K562 (cell line): ENCODE data around the gene CD84. TPM values are rescaled to one million over a fixed set of nuclear protein-coding genes. Genes with fewer than 3 reads are reported as not detected.

ENCODE experiments used
- ADNP ChIP-seq: fragments of 200-800 bp; sonication (Bioruptor generic); IDR thresholded peaks from 2 replicates; pipeline ENCODE4 v1.6.1; 2016; ENCODE audit warnings: missing genetic modification characterization, missing compliant biosample characterization
- ATF1 ChIP-seq, 2 experiments: fragments of 450-650 bp in 1 of 2; IDR thresholded peaks; 2 replicates each; pipeline ENCODE4 v1.6.1; 2016; ENCODE audit warnings: missing compliant biosample characterization in 1 of 2, missing genetic modification characterization in 1 of 2
- BRCA1 ChIP-seq, 2 experiments: fragments of 450-650 bp in 1 of 2; sonication (generic) in 1 of 2; formaldehyde crosslinking in 1 of 2; IDR thresholded peaks; 2 replicates each; pipeline versions ENCODE4 v1.5.0 to v1.6.1; 2017 to 2020; ENCODE audit warnings: mild to moderate bottlenecking in 1 of 2, missing genetic modification reagents in 1 of 2
- DDX20 ChIP-seq: fragments of 450-650 bp; IDR thresholded peaks from 2 replicates; pipeline ENCODE4 v1.6.1; 2016; ENCODE audit warnings: missing genetic modification characterization, low read depth, mild to moderate bottlenecking, missing compliant biosample characterization, moderate library complexity
- ERF ChIP-seq: fragments of 450-650 bp; formaldehyde crosslinking; IDR thresholded peaks from 2 replicates; pipeline ENCODE4 v1.4.0; 2020; ENCODE audit warnings: mild to moderate bottlenecking, mixed read lengths
- GATAD2B ChIP-seq: fragments of 450-650 bp; IDR thresholded peaks from 2 replicates; pipeline ENCODE4 v1.6.1; 2017; ENCODE audit warnings: mild to moderate bottlenecking, borderline replicate concordance
- HDAC3 ChIP-seq: fragments of 450-650 bp; IDR thresholded peaks from 2 replicates; pipeline ENCODE4 v1.6.1; 2018; ENCODE audit warnings: borderline replicate concordance, mild to moderate bottlenecking, moderate library complexity; ENCODE audit not compliant: partially characterized antibody
- HMGN3 ChIP-seq: IDR thresholded peaks from 2 replicates; pipeline ENCODE4 v1.6.1; 2011; ENCODE audit warnings: borderline replicate concordance, low read depth, mild to moderate bottlenecking, mixed read lengths, low read length; ENCODE audit not compliant: insufficient read length; ENCODE audit errors: extremely low read depth
- HOMEZ ChIP-seq: fragments of 250-450 bp; sonication (Bioruptor Pico); IDR thresholded peaks from 2 replicates; pipeline ENCODE4 v1.4.0; 2020; ENCODE audit warnings: mild to moderate bottlenecking, moderate library complexity
- MTA2 ChIP-seq: fragments of 450-650 bp; IDR thresholded peaks from 2 replicates; pipeline ENCODE4 v1.6.1; 2016; ENCODE audit warnings: low read depth
- MTF1 ChIP-seq: fragments of 250-450 bp; sonication (Bioruptor Pico); IDR thresholded peaks from 2 replicates; pipeline ENCODE4 v1.9.0; 2021; ENCODE audit warnings: moderate library complexity, mild to moderate bottlenecking, inconsistent platforms, borderline replicate concordance
- NCOA1 ChIP-seq: fragments of 450-650 bp; IDR thresholded peaks from 2 replicates; pipeline ENCODE4 v1.6.1; 2016; ENCODE audit warnings: low read depth
- NFE2L1 ChIP-seq: fragments of 450-650 bp; IDR thresholded peaks from 2 replicates; pipeline ENCODE4 v1.6.1; 2016; ENCODE audit warnings: missing genetic modification characterization, low read depth, mild to moderate bottlenecking, missing compliant biosample characterization, moderate library complexity, borderline replicate concordance
- PKNOX1 ChIP-seq: fragments of 450-650 bp; IDR thresholded peaks from 2 replicates; pipeline ENCODE4 v1.6.1; 2016
- PTBP1 ChIP-seq: fragments of 200-400 bp; formaldehyde crosslinking; IDR thresholded peaks from 2 replicates; pipeline ENCODE4 v1.6.1; 2017; ENCODE audit warnings: low read depth, low read length
- RBFOX2 ChIP-seq: fragments of 200-400 bp; formaldehyde crosslinking; IDR thresholded peaks from 2 replicates; pipeline ENCODE4 v1.6.1; 2017; ENCODE audit warnings: low read depth, mild to moderate bottlenecking, low read length, moderate library complexity
- SMARCB1 ChIP-seq: IDR thresholded peaks from 2 replicates; pipeline ENCODE4 v1.6.1; 2011; ENCODE audit warnings: improper control_type of control experiment, low read depth; ENCODE audit not compliant: insufficient read length
- TCFL5 ChIP-seq: fragments of 250-450 bp; sonication (Bioruptor Pico); conservative IDR thresholded peaks from 2 replicates; pipeline ENCODE4 v1.6.1; 2021; ENCODE audit warnings: mild to moderate bottlenecking, moderate library complexity, matching md5 sums
- TRIM28 ChIP-seq: fragments of 450-650 bp; IDR thresholded peaks from 2 replicates; pipeline ENCODE4 v1.6.1; 2017
- XRCC4 ChIP-seq: IDR thresholded peaks from one replicate; pipeline ENCODE4 v1.6.1; 2011; ENCODE audit not compliant: insufficient read depth, insufficient read length; ENCODE audit errors: extremely low read depth
- ZBED1 ChIP-seq: IDR thresholded peaks from 2 replicates; pipeline ENCODE4 v1.6.1; 2014
- ZNF174 ChIP-seq: fragments of 250-450 bp; sonication (Bioruptor Pico); IDR thresholded peaks from 2 replicates; pipeline ENCODE4 v1.4.0; 2020; ENCODE audit warnings: mild to moderate bottlenecking
- ZNF280B ChIP-seq: fragments of 250-450 bp; sonication (Bioruptor Pico); IDR thresholded peaks from 2 replicates; pipeline ENCODE4 v1.5.1; 2021; ENCODE audit warnings: mild to moderate bottlenecking
- ZNF311 ChIP-seq: fragments of 250-450 bp; sonication (Bioruptor Pico); IDR thresholded peaks from 2 replicates; pipeline ENCODE4 v1.4.0; 2020; ENCODE audit warnings: mild to moderate bottlenecking, moderate library complexity
- ZNF354B ChIP-seq: fragments of 250-450 bp; sonication (Bioruptor Pico); IDR thresholded peaks from 2 replicates; pipeline ENCODE4 v1.4.0; 2020
- polyA plus RNA-seq, 8 experiments: library from polyadenylated mRNA; depleted of rRNA in 4 of 8; stranded (reverse) in 5 of 8; unstranded in 3 of 8; fragments of >200 nt; fragmentation: Nextera tagmentation in 2 of 8; fragmentation: Illumina TruSeq in 1 of 8; extraction: Ambion mirVana in 2 of 8; extraction: Trizol in 1 of 8; gene quantifications; 2 replicates each; pipeline versions ENCODE4 v1.2.1 to v1.2.3, GENCODE V29; 2011 to 2014; ENCODE audit warnings: inconsistent platforms in 1 of 8, missing spikeins in 1 of 8
- total RNA-seq, 7 experiments: library from RNA; depleted of rRNA in 6 of 7; stranded (reverse); fragments of >200 nt in 6 of 7; fragmentation: Illumina TruSeq in 2 of 7; extraction: Trizol in 2 of 7; gene quantifications; 2 replicates each; pipeline versions ENCODE4 v1.2.1 to v1.2.3, GENCODE V29; 2011 to 2021; ENCODE audit warnings: low replicate concordance in 1 of 7

The CD84 gene
- total and polyA plus RNA-seq, 9 of the 15 experiments (the other 6 are each of a cell fraction or from before 2014, with no cell fraction given), result 0.82 to 6.8 (median 2.0) TPM

- TF ChIP-seq ZNF280B (no peak), NFE2L1 (tag) (no peak), HOMEZ (CRISPR knock-in tag) (no peak), BRCA1 (IDR thresholded peaks at IDR 0.05) (no peak), BRCA1 (CRISPR knock-in tag; IDR thresholded peaks at IDR 0.05) (no peak), ERF (CRISPR knock-in tag) (no peak), MTA2 (no peak), HMGN3 (no peak), ZNF354B (CRISPR knock-in tag) (no peak; the same call in 1 of the 2 replicates), ATF1 (CRISPR knock-in tag; IDR thresholded peaks at IDR 0.05) (no peak), ATF1 (tag; IDR thresholded peaks at IDR 0.05) (no peak), ZBED1 (no peak), SMARCB1 (no peak), TCFL5 (CRISPR knock-in tag) (no peak), TRIM28 (no peak), NCOA1 (no peak), RBFOX2 (0 out of 2 replicates have a peak, but pooled peaks have one; percentile 37), PKNOX1 (0 out of 2 replicates have a peak, but pooled peaks have one; percentile 3), PTBP1 (no peak), ADNP (tag) (no peak), GATAD2B (no peak), ZNF174 (CRISPR knock-in tag) (no peak), DDX20 (tag) (peak; percentile 58; the same call in 1 of the 2 replicates), HDAC3 (no peak), MTF1 (CRISPR knock-in tag) (no peak), XRCC4 (no peak), ZNF311 (0 out of 2 replicates have a peak, but pooled peaks have one; percentile 72)
These were observed 28.7 kb downstream of the CD84 start (continued) for GRCh38 chr1:160550572-160551034.
